ENCODE results near the gene ENTPD7.

DNA sequence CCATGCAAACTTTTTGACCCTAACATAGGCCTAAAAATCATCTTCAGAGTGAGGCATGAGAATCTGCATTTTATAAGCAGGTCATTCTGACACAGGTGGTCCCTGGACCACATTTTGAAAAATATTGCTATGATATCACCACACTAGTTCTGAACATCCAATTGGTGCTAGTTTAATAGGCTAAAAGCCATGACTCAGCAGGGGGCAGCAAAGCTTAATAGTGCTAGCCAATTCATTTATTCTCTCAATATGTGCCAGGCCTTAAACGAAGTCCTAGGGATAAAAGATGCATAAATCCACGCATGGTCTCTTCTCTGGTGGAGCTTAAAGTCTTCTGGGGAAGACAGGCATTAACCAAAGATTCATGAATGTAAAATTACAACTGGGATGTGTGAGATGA lies 28.9 kb upstream of the ENTPD7 start:
- peak; percentile 34 for TF ChIP-seq CTCF (IDR thresholded peaks at IDR 0.05; ENCODE audit: low read length)
- TF ChIP-seq EZH2phosphoT487 (IDR thresholded peaks at IDR 0.05; ENCODE audit: low read length): no peak
- TF ChIP-seq EZH2 (optimal IDR thresholded peaks at IDR 0.05; ENCODE audit: low read depth, low read length): no peak
